GM13977 (cell line): Measurements from ENCODE around the gene RNF144A.

Experiments used
- DNase-seq: peaks from one replicate; pipeline ENCODE4 v3.0.0; 2012; ENCODE audit warnings: low spot score
- in situ Hi-C: fragments of 300-500 bp; cut with MboI; formaldehyde crosslinking; loops from one replicate; pipeline ENCODE4 v1.12.0; 2022; ENCODE audit warnings: low sequenced_read_pairs, low pct_unique_long_range_greater_than_20kb, mixed read lengths, inconsistent platforms; ENCODE audit not compliant: unreplicated experiment
- TF ChIP-seq, protein P1 (sequence below): IDR thresholded peaks from 2 replicates; pipeline ENCODE4 v1.5.1; 2012; ENCODE audit warnings: mild to moderate bottlenecking, control low read depth; ENCODE audit not compliant: insufficient read depth; ENCODE audit errors: extremely low read depth, missing control alignments

RNF144A gene

DNA sequence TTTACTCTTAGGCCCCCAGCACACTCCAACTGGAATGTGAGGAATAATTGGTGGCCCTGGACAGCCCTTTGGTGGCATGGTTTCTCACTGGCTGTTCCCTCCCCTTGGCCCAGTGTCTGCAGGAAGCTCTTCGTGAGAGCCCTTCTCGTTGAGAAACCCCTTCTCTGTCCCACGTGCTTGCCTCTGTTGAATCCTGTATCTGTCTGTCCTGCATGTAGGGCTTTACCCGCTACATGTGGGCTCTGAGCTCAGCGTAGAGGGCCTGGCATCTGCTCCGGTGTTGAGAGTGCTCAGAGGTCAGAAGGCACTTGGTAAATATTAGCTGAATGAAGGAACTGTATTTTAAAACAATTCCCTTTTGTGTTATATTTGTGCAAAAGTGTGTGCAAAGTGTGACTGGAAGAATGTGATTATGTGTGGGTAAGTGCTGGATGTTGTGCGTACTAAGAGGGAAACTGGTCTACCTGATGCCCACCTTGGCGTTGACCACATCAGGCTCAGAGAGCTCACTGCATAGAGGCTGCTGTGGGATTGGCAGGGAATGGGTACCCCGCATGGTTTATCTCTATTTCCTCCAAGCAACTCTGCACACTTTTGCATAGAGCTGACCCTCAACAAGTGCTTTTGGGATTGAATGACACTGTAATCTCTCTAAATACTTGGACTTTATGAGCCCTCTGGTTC, 40.0 kb downstream of the RNF144A start:
- DNase-seq: no peak
- TF ChIP-seq, protein P1, sequence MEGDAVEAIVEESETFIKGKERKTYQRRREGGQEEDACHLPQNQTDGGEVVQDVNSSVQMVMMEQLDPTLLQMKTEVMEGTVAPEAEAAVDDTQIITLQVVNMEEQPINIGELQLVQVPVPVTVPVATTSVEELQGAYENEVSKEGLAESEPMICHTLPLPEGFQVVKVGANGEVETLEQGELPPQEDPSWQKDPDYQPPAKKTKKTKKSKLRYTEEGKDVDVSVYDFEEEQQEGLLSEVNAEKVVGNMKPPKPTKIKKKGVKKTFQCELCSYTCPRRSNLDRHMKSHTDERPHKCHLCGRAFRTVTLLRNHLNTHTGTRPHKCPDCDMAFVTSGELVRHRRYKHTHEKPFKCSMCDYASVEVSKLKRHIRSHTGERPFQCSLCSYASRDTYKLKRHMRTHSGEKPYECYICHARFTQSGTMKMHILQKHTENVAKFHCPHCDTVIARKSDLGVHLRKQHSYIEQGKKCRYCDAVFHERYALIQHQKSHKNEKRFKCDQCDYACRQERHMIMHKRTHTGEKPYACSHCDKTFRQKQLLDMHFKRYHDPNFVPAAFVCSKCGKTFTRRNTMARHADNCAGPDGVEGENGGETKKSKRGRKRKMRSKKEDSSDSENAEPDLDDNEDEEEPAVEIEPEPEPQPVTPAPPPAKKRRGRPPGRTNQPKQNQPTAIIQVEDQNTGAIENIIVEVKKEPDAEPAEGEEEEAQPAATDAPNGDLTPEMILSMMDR: no peak
- in situ Hi-C loops: no loop called here

DNA sequence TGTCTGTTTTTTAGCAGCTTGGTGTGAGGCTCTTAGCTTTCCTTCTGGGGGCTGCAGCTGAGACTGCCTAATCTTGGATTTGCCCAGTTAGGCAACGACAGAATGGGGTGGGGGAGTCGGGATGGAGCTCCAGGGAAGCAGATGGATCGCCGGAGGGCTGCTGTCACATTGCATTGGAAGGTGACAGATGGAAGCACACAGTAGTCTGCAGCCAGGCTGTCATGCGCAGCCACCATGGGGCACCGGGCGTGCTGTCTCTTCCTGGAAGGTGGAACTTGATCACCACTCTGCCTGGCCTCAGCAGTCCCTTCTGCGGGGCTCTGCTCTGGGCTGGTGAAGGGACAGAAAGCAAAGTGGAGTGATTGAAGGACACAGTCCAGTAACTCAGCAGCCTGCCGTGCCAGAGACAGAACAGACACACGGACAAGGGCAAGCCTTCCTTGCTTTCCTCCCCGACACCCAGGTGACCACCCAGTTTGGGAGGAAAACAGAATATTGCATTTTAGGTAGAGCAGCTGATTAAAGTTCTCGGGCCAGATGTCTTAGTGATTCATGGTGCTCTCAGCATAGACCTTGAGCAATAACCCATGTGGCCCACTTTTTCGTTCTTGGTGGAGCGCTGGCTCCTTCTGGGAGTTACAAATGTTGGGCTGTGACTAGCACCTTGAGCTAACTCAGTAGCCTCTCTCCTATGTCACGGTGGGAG, 40.9 kb downstream of the RNF144A start:
- in situ Hi-C loops: no loop called here
- TF ChIP-seq, protein P1: no peak

DNA sequence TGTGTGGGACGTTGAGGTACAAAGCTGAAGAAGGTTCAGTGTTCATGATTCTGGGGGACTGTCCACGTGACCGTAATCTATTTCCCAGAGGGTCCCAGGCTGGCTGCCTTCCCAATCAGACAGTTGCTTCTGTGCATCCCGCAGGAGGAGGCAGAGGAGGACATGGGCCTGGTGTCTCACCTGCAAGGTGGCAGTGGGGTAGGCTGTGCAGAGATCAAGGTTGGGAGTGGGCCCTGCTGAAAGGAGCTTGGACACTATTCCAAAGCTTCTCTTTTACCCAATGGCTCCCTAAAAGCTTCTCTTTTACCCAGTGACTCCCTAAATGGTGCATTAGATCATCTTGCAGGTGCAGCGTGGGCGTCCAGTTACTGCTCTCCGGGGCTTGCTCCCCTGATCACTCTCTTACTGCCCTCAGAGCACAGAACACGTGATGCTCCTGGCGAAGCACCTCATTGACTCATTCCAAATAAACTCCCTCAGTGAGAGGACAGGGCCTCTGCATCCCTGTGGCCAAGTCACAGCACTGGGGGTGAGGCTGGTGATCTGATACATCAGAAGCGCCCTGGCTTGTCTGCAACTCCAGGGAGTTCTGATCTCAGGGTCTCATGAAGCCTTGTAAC, 41.5 kb downstream of the RNF144A start:
- TF ChIP-seq, protein P1: no peak
- no peak for DNase-seq
- in situ Hi-C loops: no loop called here

More for the DNA sequence above, 40.9 kb downstream of the RNF144A start:
- DNase-seq: no peak

DNA sequence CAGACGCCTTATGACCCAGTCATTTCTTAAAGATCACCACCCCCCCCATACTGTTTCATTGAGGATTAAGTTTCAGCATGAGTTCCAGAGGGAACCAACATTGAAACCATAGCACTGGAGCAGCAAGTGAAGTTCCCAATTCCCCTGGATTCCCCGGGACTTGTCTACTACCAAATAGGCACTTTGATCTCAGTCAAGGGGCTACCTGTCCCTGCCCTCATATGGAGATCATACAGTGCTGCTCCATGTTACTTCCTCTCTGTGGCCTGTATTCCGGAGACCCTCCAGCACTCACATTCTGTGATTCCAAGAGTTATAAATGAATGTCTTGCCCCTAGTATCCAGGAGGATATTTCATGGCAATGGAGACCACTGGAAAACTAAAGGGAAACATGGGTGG, 42.5 kb downstream of the RNF144A start:
- TF ChIP-seq, protein P1: no peak
- no peak for DNase-seq
- in situ Hi-C loops: no loop called here

DNA sequence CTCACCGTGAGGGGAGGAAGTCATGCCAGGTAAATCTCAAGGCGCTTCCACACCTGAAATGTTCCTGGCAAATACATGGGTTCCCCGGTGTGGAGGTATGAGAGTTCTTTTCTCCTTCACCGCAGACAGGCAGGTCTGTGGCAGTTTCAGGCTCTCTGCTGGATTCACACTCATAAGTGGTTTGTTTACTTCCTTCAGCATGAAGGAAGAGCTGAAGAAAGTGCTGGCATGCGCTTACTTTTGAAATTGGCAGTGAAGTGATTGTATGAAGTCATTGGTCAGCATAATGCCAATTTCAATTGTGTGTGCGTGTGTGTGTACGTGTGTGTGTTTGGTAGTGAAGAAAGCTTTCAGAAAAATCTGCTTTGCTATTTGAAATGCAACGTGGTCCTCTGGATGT, 43.4 kb downstream of the RNF144A start:
- in situ Hi-C loops: no loop called here
- DNase-seq: no peak
- TF ChIP-seq, protein P1: no peak

DNA sequence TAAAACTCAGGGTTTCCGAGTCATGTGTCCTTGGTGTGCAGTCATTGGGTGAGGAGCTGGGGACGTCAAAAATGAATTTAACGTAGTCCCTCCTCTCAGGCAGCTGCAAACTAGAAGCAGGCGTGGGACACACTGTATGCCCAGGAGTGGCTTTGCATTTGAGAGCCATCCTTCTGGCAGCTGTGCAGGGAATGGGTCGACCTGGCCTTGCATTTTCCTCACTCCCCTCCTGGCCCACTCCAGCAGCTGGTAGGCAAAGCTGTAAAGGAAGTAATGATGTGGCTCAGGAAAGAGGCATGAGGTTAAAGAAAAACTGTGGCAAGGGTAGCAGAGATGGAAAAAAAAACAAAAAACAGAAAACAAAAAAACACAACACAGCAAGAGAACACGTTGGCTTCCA, 46.5 kb downstream of the RNF144A start:
- TF ChIP-seq, protein P1: no peak

More for the DNA sequence above, 46.5 kb downstream of the RNF144A start:
- DNase-seq: no peak
- in situ Hi-C loops: no loop called here
